ENCODE results near the gene ASXL3. TPM values are rescaled to one million over a fixed set of nuclear protein-coding genes. Genes with fewer than 3 reads are reported as not detected.

The ASXL3 gene
- total RNA-seq, 1 donor from 2014 or later: 45.6 TPM

- Mint-ChIP-seq H3K27ac (ENCODE audit: unreplicated experiment) (no peak overlapping the region), H3K9me3 (ENCODE audit: unreplicated experiment) (peaks cover 8% of the 10 kb centered on the region), H3K36me3 (ENCODE audit: unreplicated experiment) (no peaks in the 10 kb centered on the region), H3K27me3 (ENCODE audit: unreplicated experiment) (peaks cover 6% of the 10 kb centered on the region), H3K4me3 (ENCODE audit: unreplicated experiment) (peak overlapping the region; percentile 80), H3K4me1 (ENCODE audit: low read depth, unreplicated experiment) (peaks cover 20% of the 10 kb centered on the region)
- no peak for TF ChIP-seq CTCF (IDR thresholded peaks at IDR 0.05; ENCODE audit: partially characterized antibody, unreplicated experiment)
- no peak for DNase-seq
Observed at GRCh38 chr18:33581856-33582255, 3.8 kb downstream of the ASXL3 start.

- H3K4me1 Mint-ChIP-seq (ENCODE audit: low read depth, unreplicated experiment): peaks cover 17% of the 10 kb centered on the region
- no peaks in the 10 kb centered on the region for H3K27me3 Mint-ChIP-seq (ENCODE audit: unreplicated experiment)
- H3K9me3 Mint-ChIP-seq (ENCODE audit: unreplicated experiment): peaks cover 3% of the 10 kb centered on the region
- no peak for TF ChIP-seq CTCF (IDR thresholded peaks at IDR 0.05; ENCODE audit: partially characterized antibody, unreplicated experiment)
- no peak overlapping the region for H3K4me3 Mint-ChIP-seq (ENCODE audit: unreplicated experiment)
- DNase-seq: no peak
- no peak overlapping the region for H3K27ac Mint-ChIP-seq (ENCODE audit: unreplicated experiment)
- H3K36me3 Mint-ChIP-seq (ENCODE audit: unreplicated experiment): no peaks in the 10 kb centered on the region
Observed at GRCh38 chr18:33583901-33584300, 5.9 kb downstream of the ASXL3 start.

GRCh38 chr18:33584548-33585430 lies 6.8 kb downstream of the ASXL3 start:
- Mint-ChIP-seq H3K4me3 (ENCODE audit: unreplicated experiment) (no peak overlapping the region), H3K36me3 (ENCODE audit: unreplicated experiment) (no peaks in the 10 kb centered on the region), H3K27me3 (ENCODE audit: unreplicated experiment) (no peaks in the 10 kb centered on the region), H3K27ac (ENCODE audit: unreplicated experiment) (no peak overlapping the region), H3K4me1 (ENCODE audit: low read depth, unreplicated experiment) (peaks cover 17% of the 10 kb centered on the region), H3K9me3 (ENCODE audit: unreplicated experiment) (peaks cover 3% of the 10 kb centered on the region)
- TF ChIP-seq CTCF (IDR thresholded peaks at IDR 0.05; ENCODE audit: partially characterized antibody, unreplicated experiment): no peak
- DNase-seq: no peak

- Mint-ChIP-seq H3K36me3 (ENCODE audit: unreplicated experiment) (no peaks in the 10 kb centered on the region), H3K27me3 (ENCODE audit: unreplicated experiment) (no peaks in the 10 kb centered on the region), H3K27ac (ENCODE audit: unreplicated experiment) (no peak overlapping the region), H3K4me1 (ENCODE audit: low read depth, unreplicated experiment) (peaks cover 17% of the 10 kb centered on the region), H3K4me3 (ENCODE audit: unreplicated experiment) (no peak overlapping the region), H3K9me3 (ENCODE audit: unreplicated experiment) (peaks cover 3% of the 10 kb centered on the region)
- no peak for DNase-seq
- no peak for TF ChIP-seq CTCF (IDR thresholded peaks at IDR 0.05; ENCODE audit: partially characterized antibody, unreplicated experiment)
Observed at GRCh38 chr18:33585431-33585775, 7.4 kb downstream of the ASXL3 start.

- H3K9me3 Mint-ChIP-seq (ENCODE audit: unreplicated experiment): no peaks in the 10 kb centered on the region
Observed at GRCh38 chr18:33588361-33588760, 10.3 kb downstream of the ASXL3 start.

More at GRCh38 chr18:33588361-33588760, 10.3 kb downstream of the ASXL3 start:
- H3K4me3 Mint-ChIP-seq (ENCODE audit: unreplicated experiment): no peak overlapping the region
- H3K27me3 Mint-ChIP-seq (ENCODE audit: unreplicated experiment): no peaks in the 10 kb centered on the region
- TF ChIP-seq CTCF (IDR thresholded peaks at IDR 0.05; ENCODE audit: partially characterized antibody, unreplicated experiment): no peak
- DNase-seq: no peak
- H3K27ac Mint-ChIP-seq (ENCODE audit: unreplicated experiment): no peak overlapping the region
- H3K4me1 Mint-ChIP-seq (ENCODE audit: low read depth, unreplicated experiment): peaks cover 11% of the 10 kb centered on the region
- no peaks in the 10 kb centered on the region for H3K36me3 Mint-ChIP-seq (ENCODE audit: unreplicated experiment)

Data from glutamatergic neuron (in vitro differentiated cells).